Measurements from ENCODE around the gene AMMECR1. TPM values are rescaled to one million over a fixed set of nuclear protein-coding genes. Genes with fewer than 3 reads are reported as not detected.

Gene AMMECR1
- total RNA-seq, 4 donors from 2014 or later = 1.7 to 2.5 (median 1.9) TPM

DNA sequence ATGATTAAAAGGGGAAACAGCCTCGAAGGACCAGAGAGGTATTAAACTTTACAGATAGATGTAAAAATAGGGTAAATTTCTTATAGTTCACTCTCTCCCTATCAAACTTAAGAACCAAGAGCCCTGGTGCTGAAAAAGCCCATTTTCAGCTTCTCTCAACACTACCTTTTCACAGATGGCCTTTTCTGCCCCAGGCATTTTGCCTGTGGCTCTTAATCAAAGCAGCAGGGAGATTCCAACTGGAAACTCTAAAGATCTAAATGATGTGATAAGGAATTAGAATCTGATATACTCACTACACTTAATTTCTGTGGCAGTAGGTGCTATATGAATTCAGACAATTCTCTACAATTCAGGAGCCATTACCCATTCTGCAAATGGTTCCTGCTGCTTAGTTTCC, 60.0 kb downstream of the AMMECR1 start:
- H3K4me3 ChIP-seq = no peak overlapping the region
- H3K4me1 ChIP-seq = no peaks in the 10 kb centered on the region
- H3K27me3 ChIP-seq = no peaks in the 10 kb centered on the region
- no peak overlapping the region for H3K27ac ChIP-seq (replicated peaks in 1 of 4)
- TF ChIP-seq POLR2A (IDR thresholded peaks at IDR 0.05; ENCODE audit: low read depth) (no peak), EP300 (IDR thresholded peaks at IDR 0.05) (no peak), POLR2AphosphoS5 (IDR thresholded peaks at IDR 0.05) (no peak), CTCF (IDR thresholded peaks at IDR 0.05) (no peak)
- no peaks in the 10 kb centered on the region for H3K9me3 ChIP-seq
- 62% methylated on average over 1 of the region's 1 CpG for WGBS
- no peak for DNase-seq (ENCODE audit: extremely low spot score)
- no peaks in the 10 kb centered on the region for H3K36me3 ChIP-seq
- intact Hi-C loops (cut with DNase I) = no loop called here

GRCh38 chrX:110252711-110253110, 65.2 kb downstream of the AMMECR1 start:
- DNase-seq (ENCODE audit: extremely low spot score) = no peak
- H3K36me3 ChIP-seq = no peaks in the 10 kb centered on the region
- 78% methylated on average over 7 of the region's 7 CpGs for WGBS
- TF ChIP-seq CTCF (IDR thresholded peaks at IDR 0.05) (no peak), EP300 (IDR thresholded peaks at IDR 0.05) (no peak), POLR2AphosphoS5 (IDR thresholded peaks at IDR 0.05) (no peak), POLR2A (IDR thresholded peaks at IDR 0.05; ENCODE audit: low read depth) (no peak)
- H3K4me1 ChIP-seq = no peaks in the 10 kb centered on the region
- no peaks in the 10 kb centered on the region for H3K27me3 ChIP-seq
- H3K9me3 ChIP-seq = no peaks in the 10 kb centered on the region
- intact Hi-C loops (cut with DNase I) = no loop called here
- H3K27ac ChIP-seq (replicated peaks in 1 of 4) = no peak overlapping the region
- no peak overlapping the region for H3K4me3 ChIP-seq

GRCh38 chrX:110251961-110252360, 65.9 kb downstream of the AMMECR1 start:
- H3K27me3 ChIP-seq = no peaks in the 10 kb centered on the region
- TF ChIP-seq POLR2AphosphoS5 (IDR thresholded peaks at IDR 0.05) = no peak
- TF ChIP-seq CTCF (IDR thresholded peaks at IDR 0.05) = no peak
- no peak for TF ChIP-seq POLR2A (IDR thresholded peaks at IDR 0.05; ENCODE audit: low read depth)
- no peak for TF ChIP-seq EP300 (IDR thresholded peaks at IDR 0.05)
- WGBS = 69% methylated on average over 1 of the region's 1 CpG
- H3K4me1 ChIP-seq = no peaks in the 10 kb centered on the region
- no peak for DNase-seq (ENCODE audit: extremely low spot score)
- intact Hi-C loops (cut with DNase I) = no loop called here
- H3K27ac ChIP-seq (replicated peaks in 1 of 4) = no peak overlapping the region
- H3K4me3 ChIP-seq = no peak overlapping the region
- no peaks in the 10 kb centered on the region for H3K9me3 ChIP-seq
- H3K36me3 ChIP-seq = no peaks in the 10 kb centered on the region

DNA sequence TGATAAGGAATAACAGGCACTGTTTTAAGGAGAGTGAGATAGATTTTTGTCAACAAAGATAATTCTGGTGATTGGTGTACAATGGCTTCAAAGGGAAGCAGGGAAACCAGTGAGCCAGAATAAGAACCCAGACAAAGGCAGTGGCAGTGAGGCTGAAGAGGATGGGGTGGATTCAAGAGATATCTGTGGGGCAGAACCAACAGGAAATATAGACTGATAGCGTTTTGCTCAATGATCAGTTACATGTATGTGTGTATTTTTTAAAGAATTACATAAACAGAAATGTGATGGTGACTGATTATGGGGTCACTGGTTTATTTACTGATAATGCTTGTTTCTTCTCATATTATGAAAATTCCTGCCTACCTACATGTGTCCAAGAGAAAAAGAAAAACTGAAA, 66.4 kb downstream of the AMMECR1 start:
- TF ChIP-seq POLR2A (IDR thresholded peaks at IDR 0.05; ENCODE audit: low read depth) (no peak), POLR2AphosphoS5 (IDR thresholded peaks at IDR 0.05) (no peak), EP300 (IDR thresholded peaks at IDR 0.05) (no peak), CTCF (IDR thresholded peaks at IDR 0.05) (no peak)
- WGBS = 40% methylated on average over 1 of the region's 1 CpG
- Histone ChIP-seq H3K27me3 (no peaks in the 10 kb centered on the region), H3K27ac (replicated peaks in 1 of 4) (no peak overlapping the region), H3K4me3 (no peak overlapping the region), H3K4me1 (no peaks in the 10 kb centered on the region), H3K9me3 (no peaks in the 10 kb centered on the region), H3K36me3 (no peaks in the 10 kb centered on the region)
- no peak for DNase-seq (ENCODE audit: extremely low spot score)
- intact Hi-C loops (cut with DNase I) = no loop called here

- Histone ChIP-seq H3K4me3 (no peak overlapping the region), H3K36me3 (no peaks in the 10 kb centered on the region), H3K4me1 (no peaks in the 10 kb centered on the region), H3K27ac (replicated peaks in 1 of 4) (no peak overlapping the region), H3K9me3 (no peaks in the 10 kb centered on the region), H3K27me3 (no peaks in the 10 kb centered on the region)
- WGBS = 93% methylated on average over 1 of the region's 1 CpG
- intact Hi-C loops (cut with DNase I) = no loop called here
- DNase-seq (ENCODE audit: extremely low spot score) = no peak
- TF ChIP-seq POLR2AphosphoS5 (IDR thresholded peaks at IDR 0.05) (no peak), CTCF (IDR thresholded peaks at IDR 0.05) (no peak), EP300 (IDR thresholded peaks at IDR 0.05) (no peak), POLR2A (IDR thresholded peaks at IDR 0.05; ENCODE audit: low read depth) (no peak)
These were observed 67.0 kb downstream of the AMMECR1 start for GRCh38 chrX:110250847-110251246.
